Placental pericyte (primary cell): ENCODE measurements around the gene GLG1. TPM values are rescaled to one million over a fixed set of nuclear protein-coding genes. Genes with fewer than 3 reads are reported as not detected.

Experiments used
- small RNA-seq: library from RNA; depleted of rRNA; stranded (forward); fragments of <200 nt; gene quantifications from one replicate; pipeline ENCODE3, GENCODE V24; 2012; ENCODE audit warnings: low replicate concordance
- total RNA-seq: library from RNA; depleted of rRNA; stranded (reverse); fragments of >200 nt; gene quantifications from 2 replicates; pipeline ENCODE4 v1.2.3, GENCODE V29; 2012

GLG1 gene
- total RNA-seq, result 175 and 198 TPM in 2 replicates

DNA sequence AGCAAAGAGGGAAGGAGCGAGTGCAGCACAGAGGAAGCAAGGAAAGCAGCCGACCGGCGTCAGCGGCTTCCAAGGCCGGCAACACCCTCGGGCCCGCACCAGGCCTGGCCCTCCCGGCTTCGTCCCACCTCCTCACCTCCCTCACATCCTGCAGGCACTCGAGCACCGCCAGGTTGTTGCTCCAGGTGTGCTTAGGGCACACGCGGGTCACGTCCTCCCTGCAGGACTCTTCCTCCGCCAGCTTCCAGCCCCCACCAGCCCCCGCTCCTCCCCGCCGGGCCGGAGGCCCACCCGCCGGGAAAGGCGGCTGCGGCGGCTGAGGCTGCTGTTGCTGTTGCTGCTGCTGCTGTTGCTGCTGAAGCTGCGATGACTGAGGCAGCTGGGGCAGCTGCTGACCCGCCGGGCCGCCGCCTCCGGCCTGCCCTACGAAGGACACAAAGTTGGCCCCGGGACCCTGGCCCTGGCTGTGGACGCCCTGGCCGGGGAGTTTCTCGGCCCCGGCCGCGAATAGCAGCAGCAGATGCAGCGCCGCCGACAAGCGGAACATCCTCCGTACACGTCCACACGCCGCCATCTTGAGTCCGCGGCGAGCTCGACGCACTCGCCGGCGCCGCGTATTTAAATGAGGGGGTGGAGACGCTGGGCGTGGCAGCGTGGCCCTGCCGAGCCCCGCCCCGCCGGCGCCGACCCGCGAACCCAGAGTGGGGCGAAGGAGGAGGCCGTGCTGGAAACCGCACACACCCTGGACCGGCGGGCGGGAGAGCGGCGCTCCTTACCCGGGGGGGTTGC, at the start of gene GLG1:
Gene GLG1, minus strand, starts transcription at position 594 of the 789 bp plus-strand sequence. Its CDS starts 20 bp downstream, at position 574.

DNA sequence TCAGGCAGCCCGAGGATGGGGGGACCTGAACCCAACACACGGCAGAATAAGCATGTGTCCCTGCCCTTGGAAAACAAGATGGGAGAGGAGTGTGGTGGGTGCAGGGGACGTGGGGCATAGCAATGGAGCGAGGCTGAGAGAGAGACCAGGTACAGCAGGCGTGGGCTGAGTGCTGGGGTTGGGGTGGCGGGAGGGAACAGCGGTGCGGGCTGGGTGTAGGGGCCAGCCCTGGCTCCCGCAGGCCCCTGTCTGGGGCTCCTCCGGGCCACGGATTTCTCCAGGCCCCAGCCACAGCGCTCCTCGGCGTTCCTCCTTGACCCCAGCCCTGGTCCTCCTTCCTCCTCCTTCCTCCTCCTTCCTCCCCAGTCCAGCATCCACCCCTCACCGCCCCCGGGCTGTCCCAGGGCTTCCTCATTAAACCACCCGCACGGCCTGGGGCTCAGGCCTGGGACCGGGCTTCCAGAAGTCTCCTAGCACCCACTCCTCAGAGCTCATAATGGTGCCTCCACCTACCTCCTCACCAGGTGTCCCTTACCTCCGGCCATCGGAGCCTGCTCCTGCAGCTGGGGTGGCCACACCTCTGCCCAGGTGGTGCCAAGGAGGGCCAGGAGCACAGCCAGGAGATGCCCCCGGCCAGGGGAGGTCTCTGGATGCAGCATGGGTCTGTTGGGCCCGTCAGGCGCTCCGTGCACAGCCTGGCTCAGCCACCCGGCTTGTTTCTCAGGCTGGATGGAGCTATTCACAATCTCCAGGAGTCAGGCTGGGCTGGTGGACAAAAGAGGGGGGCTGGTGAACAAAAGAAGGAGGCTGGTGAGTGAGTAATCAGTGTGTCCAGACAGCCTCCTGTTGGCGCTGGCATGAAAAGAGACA, 186.1 kb downstream of the GLG1 start, which contains the start of gene CLEC18B:
Gene CLEC18B, minus strand, starts transcription at position 867 of the 870 bp plus-strand sequence. Its CDS starts 208 bp downstream, at position 659.

Small RNA genes within 50 kb of the gene (small RNA-seq; reads per million reads assigned to genes)
- gene RF00019 (not detected), gene RNU6-237P (not detected)

Other genes starting within 250 kb of the GLG1 start
- gene NPIPB15, start 230.8 kb downstream of the GLG1 start, total RNA-seq, result 0.14 TPM in 1 of 2 replicates, not detected in the other
- gene CLEC18B, start 185.6 kb downstream of the GLG1 start, total RNA-seq, result not detected in 2 replicates
- gene RFWD3, start 59.8 kb upstream of the GLG1 start, total RNA-seq, result 17.9 and 61.6 TPM in 2 replicates
- gene MLKL, start 93.7 kb upstream of the GLG1 start, total RNA-seq, result 3.7 and 14.9 TPM in 2 replicates
- not detected in 2 replicates for gene FA2H, start 167.7 kb upstream of the GLG1 start, total RNA-seq